GM10248 (cell line): ENCODE measurements around the gene PCBP2.

Source experiments
- CTCF ChIA-PET: fragments of 300-600 bp; sonication (Branson Sonifier 250); formaldehyde crosslinking; extraction: SDS; loops from one replicate; lab custom pipeline; 2021; ENCODE audit warnings: antibody characterized with exemption; lab: Yijun Ruan, JAX
- POLR2A ChIA-PET: fragments of 350-650 bp; sonication (Branson Sonifier 250); formaldehyde crosslinking; extraction: SDS; loops from one replicate; lab custom pipeline; 2020; ENCODE audit warnings: antibody characterized with exemption; lab: Yijun Ruan, JAX
- DNase-seq: peaks from one replicate; pipeline ENCODE4 v3.0.0; 2012; ENCODE audit errors: extremely low spot score
- TF ChIP-seq, protein P1 (sequence below): IDR thresholded peaks from 2 replicates; pipeline ENCODE4 v1.5.1; 2012; ENCODE audit warnings: mild to moderate bottlenecking, low read depth; ENCODE audit errors: extremely low read depth, missing control alignments, control extremely low read depth

PCBP2 gene

GRCh38 chr12:53502983-53503728 is 51.3 kb downstream of the PCBP2 start:
- POLR2A ChIA-PET = no interaction called here
- CTCF ChIA-PET = interaction anchor here (1.1 to 5.8 kb wide), 3 partner anchors 7 to 182 kb away, joined by 3 to 43 read pairs (median 39); partner anchors contain the start of genes AAAS and NPFF
- TF ChIP-seq, protein P1, sequence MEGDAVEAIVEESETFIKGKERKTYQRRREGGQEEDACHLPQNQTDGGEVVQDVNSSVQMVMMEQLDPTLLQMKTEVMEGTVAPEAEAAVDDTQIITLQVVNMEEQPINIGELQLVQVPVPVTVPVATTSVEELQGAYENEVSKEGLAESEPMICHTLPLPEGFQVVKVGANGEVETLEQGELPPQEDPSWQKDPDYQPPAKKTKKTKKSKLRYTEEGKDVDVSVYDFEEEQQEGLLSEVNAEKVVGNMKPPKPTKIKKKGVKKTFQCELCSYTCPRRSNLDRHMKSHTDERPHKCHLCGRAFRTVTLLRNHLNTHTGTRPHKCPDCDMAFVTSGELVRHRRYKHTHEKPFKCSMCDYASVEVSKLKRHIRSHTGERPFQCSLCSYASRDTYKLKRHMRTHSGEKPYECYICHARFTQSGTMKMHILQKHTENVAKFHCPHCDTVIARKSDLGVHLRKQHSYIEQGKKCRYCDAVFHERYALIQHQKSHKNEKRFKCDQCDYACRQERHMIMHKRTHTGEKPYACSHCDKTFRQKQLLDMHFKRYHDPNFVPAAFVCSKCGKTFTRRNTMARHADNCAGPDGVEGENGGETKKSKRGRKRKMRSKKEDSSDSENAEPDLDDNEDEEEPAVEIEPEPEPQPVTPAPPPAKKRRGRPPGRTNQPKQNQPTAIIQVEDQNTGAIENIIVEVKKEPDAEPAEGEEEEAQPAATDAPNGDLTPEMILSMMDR = no peak
- no peak for DNase-seq

DNA sequence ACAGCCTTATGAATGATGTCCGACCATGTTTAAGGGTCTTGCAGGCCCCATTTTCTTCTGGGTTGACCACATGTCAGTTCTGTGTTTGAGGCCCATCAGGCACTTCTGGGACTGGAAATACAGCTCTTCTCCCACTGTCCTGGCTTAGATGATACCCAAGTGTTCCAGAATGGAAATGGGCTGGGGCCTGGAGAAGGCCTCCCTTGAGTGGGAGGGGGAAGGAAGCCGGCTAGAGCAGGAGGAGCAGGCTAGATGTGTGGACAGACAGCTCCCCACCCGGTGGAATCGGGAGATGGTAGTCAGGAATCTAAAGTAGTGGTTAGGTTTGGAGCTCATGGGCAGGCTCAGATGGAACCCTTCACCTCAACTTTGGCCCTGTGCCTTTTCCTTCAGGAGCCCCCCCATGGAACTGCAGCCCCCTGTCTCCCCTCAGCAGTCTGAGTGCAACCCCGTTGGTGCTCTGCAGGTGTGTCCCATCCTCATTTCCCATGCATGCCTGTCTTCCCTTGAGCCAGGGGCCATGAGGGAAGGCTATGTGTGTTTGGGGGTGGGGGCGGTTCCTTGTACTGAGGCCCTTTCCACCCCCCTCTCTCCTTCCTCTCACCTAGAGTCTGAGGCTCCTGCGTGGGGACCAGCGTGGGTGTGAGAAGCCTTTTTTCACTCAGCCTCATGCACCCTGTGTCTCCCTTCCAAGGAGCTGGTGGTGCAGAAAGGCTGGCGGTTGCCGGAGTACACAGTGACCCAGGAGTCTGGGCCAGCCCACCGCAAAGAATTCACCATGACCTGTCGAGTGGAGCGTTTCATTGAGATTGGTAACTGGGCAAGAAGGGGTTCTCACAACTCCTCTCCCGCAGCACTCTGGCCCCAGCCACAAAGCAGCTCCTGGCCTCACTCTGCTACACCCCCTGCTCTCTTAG is 52.4 kb downstream of the PCBP2 start:
- POLR2A ChIA-PET = no interaction called here
- TF ChIP-seq, protein P1 = no peak
- CTCF ChIA-PET = interaction anchor here (0.7 to 5.4 kb wide), 5 partner anchors 109 to 291 kb away, joined by 3 to 39 read pairs (median 4); partner anchors contain the start of gene AAAS
- no peak for DNase-seq

GRCh38 chr12:53505086-53505485 is 53.2 kb downstream of the PCBP2 start:
- CTCF ChIA-PET = interaction anchor here (1.1 to 1.7 kb wide), 6 partner anchors 39 to 292 kb away, joined by 3 to 5 read pairs (median 4); no protein-coding TSS in a partner anchor
- POLR2A ChIA-PET = no interaction called here
- no peak for DNase-seq
- TF ChIP-seq, protein P1 = no peak

DNA sequence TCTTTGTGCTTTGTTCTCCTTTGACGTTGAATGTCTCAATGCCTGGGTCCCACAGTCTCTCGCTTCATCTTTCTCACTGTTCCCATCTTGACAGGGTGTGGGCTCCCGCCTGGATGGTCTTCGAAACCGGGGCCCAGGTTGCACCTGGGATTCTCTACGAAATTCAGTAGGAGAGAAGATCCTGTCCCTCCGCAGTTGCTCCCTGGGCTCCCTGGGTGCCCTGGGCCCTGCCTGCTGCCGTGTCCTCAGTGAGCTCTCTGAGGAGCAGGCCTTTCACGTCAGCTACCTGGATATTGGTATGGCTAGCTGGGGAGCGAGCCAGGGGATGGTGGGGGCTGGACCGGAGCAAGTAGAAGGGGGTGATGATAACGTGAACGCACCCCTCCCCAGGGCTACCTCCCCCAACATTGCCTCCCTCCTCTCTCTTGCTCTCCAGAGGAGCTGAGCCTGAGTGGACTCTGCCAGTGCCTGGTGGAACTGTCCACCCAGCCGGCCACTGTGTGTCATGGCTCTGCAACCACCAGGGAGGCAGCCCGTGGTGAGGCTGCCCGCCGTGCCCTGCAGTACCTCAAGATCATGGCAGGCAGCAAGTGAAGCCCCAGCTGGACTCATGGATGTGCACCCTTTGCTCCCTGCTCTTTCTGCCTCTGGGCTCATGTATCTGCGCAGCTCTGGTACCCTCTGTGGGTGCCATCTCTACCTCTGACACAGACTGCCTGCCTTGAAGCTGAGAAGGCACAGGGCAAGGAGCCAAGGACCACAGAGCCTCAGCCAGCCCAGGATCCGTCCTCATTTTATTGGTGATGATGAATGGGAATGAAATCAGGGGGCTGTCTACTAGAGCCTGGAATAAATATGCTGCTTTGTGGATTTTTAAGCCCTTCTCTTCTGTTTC is 53.9 kb downstream of the PCBP2 start:
- CTCF ChIA-PET = interaction anchor here (1.1 to 1.7 kb wide), 6 partner anchors 38 to 161 kb away, joined by 3 to 4 read pairs (median 3); no protein-coding TSS in a partner anchor
- no peak for DNase-seq
- POLR2A ChIA-PET = no interaction called here
- TF ChIP-seq, protein P1 = no peak

GRCh38 chr12:53506450-53506785 is 54.5 kb downstream of the PCBP2 start:
- no peak for DNase-seq
- ChIA-PET POLR2A (no interaction called here), CTCF (interaction anchor here (1.2 to 1.7 kb wide), 4 partner anchors 85 to 162 kb away, joined by 3 to 4 read pairs (median 3); no protein-coding TSS in a partner anchor)
- TF ChIP-seq, protein P1 = no peak
